ENCODE results near the gene ANKRD12.

GRCh38 chr18:9108911-9109310 lies 27.7 kb upstream of the ANKRD12 start:
- TF ChIP-seq CTCF (IDR thresholded peaks at IDR 0.05; ENCODE audit: low read depth, low read length, missing input control) (no peak), TAF1 (conservative IDR thresholded peaks at IDR 0.05) (no peak), MAX (IDR thresholded peaks at IDR 0.05) (no peak)

All from liver (tissue), 3 donors.